NCI-H2029 treated with DMSO at 0.1 percent for 48 hours (cell line): ENCODE data around the gene COX14.
A peak's percentile ranks its signal among the peaks of the same experiment; 100 is the strongest.
"Not testable (repeated sequence)": the region's sequence is repeated elsewhere in the genome, so short reads cannot be mapped to it uniquely, and the experiment has no call there.

Source experiments
- DNase-seq: peaks from one replicate; lab custom pipeline; 2025; lab: John Stamatoyannopoulos, UW

The COX14 gene

DNA sequence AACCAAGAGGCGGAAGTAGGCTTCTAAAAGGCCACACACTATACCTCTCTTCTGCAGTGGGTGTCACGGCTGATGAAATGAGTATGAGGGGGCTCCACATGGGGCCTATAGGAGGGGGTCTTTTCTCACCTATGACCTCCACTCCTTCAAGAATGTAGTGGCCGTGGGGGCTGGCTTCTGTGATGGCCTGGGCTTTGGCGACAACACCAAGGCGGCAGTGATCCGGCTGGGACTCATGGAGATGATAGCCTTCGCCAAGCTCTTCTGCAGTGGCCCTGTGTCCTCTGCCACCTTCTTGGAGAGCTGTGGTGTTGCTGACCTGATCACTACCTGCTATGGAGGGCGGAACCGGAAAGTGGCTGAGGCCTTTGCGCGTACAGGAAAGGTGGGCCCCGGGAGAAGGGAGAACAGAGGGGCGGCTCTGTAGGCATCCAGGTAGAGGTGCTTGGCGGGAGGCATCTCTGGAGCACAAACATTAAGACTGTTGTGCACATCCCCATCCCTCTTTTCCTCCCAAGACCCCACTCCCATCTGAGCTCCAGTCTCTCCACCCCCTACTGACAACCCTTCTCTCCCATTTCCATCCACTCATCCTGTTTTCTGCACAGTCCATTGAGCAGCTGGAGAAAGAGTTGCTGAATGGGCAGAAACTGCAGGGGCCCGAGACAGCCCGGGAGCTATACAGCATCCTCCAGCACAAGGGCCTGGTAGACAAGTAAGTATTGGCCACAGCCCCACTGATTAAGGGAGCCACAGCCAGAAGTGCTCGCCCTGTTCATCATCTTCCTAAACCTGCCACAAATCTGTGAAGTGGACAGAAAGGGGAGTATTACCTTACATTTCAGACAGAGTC lies 4.4 kb upstream of the COX14 start:
- DNase-seq, result no peak

DNA sequence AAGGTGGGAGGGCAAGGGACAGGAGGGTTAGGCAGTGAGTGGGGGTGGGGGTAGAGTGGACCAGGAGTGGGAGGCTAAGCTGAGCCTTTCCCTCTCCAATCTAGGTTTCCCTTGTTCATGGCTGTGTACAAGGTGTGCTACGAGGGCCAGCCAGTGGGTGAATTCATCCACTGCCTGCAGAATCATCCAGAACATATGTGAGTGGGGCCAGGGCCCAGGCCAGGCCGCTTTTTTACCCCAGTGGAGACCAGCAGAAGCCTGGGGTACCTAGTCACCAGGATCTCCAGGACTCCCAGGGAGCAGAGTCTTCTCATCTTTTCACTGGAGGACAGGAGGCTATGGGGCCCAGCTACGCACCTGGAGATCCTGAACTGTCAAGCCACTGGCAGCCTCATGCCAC lies 2.7 kb upstream of the COX14 start:
- DNase-seq, result no peak

DNA sequence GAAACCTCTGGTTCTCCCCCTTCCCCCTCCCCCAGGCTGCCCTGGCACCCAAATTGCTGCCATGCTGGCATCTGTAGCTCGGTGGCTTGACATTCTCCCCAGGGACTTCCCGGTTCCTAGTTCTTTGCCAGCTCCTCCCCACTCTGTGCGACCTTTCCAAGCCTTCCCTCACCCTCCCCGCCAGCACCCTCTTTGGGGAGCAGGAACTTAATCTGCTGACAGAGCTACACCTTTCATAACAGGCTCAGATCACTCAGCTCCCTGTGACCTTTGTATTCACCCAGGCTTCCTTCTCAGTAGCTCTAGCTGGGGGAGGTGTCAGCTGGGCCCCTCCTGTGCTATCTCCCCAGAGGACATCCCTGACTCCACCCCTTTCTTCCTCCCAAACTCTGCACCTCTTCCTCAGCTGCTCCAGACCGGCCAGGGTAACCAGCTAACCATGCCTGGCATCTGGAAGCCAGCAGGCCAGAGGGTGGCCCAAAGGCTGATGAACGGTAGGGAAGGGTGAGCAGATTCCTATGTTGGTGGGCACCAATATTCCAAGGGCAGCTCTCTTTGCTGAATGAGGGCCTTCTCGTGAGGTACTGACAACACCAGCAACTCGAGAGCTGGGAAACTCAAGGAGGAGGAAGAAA lies 1.8 kb upstream of the COX14 start:
- no peak for DNase-seq

DNA sequence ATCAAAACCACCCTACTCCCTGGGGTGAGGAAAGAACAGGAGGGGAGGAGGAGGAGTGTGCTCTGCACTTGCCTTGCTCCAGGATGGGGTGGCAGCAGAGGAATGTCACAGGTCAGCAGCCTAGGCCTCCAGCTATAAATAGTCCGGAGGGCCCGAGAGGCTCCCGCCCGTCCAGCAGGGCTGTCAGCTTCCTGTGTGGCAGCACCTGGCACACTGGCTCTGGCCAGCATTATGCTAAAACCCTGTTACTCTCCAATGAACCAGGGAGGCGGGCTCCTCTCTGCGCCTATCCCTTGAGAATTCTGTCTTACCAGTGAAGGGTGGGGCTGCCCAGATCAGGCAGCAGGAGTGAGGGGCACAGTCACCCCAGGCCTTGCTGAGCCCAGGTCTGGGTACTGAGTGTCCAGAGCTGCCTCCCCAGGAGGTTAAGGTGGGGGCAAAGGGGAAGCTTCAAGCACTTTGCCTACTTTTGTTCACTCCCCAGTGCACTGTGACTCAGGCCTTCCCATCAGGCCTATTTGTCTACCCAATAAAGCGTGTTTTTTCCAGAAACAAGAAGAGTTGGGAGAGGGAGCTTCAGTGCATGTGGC lies 1.2 kb upstream of the COX14 start:
- DNase-seq, result no peak

DNA sequence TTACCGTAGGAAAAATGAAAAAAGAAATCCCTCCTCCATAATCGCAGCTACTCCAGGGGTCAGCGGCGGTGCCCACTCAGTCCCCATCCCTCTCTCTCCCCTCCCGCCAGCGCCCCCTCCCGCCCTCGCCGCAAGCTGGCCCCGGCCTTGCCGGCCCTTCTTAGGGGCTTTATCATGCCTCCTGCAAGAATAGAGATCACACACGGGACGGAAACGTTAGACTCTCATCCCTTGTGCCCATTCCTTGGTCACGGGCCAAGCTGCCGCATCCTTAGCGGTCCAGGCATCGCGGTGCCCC lies 692 bp upstream of the COX14 start:
- DNase-seq, result no peak

DNA sequence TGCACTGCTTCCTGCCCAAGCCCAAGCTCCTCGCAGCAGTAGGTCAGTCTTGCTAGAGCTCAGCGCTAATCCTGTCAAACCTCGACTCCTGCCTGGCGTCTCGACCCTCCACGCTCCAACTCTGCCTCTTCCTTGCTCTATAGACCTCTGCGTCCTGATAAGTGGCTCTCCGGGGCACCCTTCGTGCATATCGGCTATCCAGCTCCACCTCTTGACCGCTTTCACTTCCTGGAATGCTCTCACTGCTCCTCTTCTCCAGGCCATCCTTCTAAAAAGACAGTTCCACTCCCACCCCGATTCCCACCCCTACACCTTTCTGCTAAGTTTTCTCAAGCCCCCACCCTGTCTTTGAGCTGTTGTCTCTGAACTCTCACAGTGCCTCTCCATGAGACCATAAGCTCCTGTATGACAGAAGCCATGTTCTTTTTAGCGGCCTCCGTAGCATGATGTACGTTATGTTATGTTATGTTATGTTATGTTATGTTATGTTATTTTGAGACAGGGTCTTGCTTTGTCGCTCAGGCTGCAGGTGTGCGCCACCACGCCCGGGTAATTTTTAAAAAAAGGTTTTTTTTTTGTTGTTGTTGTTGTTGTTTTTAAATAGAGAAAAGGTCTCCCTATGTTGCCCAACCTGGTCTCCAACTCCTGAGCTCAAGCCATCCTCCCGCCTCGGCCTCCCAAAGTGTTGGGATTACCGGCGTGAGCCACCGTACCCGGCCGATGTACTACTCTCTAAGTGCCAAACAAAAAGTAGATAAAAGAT lies 601 bp downstream of the COX14 start:
- peak; percentile 36 for DNase-seq

DNA sequence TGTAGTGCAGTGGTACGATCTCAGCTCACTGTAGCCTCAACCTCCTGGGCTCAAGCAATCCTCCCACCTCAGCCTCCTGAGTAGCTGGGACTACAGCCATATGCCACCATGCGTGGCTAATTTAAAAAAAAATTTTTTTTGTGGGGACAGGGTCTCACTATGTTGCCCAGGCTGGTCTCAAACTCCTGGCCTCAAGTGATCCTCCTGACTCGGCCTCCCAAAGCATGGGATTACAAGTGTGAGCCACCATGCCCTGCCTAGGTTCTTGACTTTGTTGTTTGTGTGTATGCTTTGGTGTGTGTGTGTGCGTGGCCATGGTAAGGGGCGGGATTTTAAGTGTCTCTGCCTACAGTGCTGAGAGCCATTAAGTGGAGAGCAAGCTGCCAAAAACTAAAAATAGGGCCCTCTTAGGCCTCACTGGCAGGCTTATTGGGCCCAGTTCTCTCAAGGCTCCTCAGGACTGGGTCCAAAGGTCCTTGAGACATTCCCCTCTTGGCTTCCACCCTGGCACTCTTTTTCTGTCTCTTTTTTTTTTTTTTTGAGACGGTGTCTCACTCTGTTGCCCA lies 5.1 kb downstream of the COX14 start:
- peak; percentile 58 for DNase-seq

DNA sequence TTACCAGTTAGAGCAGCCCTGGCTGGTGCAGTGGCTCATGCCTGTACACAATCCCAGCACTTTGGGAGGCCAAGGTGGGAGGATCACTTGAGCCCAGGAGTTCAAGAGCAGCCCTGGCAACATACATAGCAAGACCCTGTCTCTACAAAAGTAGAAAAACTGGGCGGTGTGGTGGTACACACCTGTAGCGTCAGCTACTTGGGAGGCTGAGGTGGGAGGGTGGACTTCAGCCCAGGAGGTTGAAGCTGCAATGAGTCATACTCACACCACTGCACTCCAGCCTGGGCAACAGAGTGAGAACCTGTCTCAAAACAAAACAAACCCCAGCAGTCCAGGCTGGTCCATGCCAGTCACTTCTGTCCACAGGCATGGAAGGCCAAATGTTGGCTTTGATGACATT lies 7.4 kb downstream of the COX14 start:
- DNase-seq, result no peak

DNA sequence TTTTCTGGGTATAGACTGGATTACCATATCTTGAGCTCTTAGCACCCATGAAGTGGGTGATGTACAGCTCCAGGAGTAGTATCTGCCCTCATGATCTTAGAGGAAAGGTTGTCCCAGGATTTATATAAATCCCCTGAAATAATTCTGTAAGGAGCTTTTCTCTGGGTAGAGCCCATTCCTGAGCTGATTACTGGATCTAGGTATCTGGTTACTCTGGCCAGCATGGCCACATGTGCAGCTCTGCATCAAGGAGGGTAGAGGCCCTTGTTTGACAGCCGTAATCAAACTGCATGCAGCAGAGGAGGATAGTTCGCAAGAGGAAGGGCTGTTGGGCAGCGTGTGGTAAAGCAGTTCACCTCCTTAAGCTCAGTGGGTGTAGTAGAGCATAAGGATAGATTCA lies 8.5 kb downstream of the COX14 start:
- DNase-seq, result no peak

DNA sequence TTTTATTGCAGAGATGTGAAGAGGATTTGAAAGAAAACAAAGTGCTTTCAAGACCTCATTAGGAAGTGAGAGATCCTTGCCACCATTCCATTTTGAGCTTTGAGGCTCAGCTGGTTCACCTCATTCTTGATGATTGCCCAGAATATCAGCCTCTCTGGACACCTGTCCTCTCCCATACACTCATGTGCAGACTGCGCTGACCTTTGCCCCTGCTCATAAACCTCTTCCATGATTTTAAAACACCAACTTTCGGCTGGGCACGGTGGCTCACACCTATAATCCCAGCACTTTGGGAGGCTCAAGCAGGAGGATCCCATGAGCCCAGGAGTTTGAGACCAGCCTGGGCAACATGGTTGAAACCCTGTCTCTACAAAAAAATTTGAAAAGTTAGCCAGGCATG lies 8.9 kb downstream of the COX14 start:
- DNase-seq, result no peak

DNA sequence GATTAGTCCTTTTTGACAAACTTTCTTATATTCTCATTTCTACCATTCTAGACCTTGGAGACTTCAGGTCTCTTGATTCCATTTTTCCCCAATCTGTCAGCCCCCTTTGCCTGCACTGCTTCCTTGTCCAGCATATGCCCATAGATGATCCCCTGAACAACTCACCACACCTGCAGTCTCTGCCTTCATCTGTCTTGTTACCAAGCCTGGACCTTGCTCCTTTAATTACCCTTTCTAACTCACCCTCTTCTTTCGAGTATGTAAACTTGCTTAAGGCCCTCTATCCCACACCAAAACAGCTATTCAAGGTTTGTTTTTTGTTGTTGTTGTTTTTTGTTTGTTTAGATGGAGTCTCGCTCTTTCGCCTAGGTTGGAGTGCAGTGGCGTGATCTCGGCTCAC lies 9.6 kb downstream of the COX14 start:
- DNase-seq, result no peak

DNA sequence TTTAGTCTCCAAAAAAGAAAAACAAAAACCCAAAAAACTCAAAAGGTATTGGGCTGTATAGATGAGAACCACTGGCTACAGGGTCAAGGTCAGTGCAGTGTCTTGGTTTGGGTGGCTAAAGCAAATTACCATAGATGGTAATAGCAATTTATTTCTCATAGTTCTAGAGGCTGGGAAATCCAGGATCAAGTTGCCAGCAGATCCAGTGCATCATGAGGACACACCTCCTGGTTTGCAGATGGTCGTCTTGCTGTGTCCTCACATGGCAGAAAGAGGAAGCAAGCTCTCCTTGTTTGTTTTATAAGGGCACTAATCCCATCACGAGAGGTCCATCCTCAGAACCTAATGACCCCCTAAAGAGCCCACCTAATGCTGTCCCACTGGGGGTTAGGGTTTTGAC lies 11.2 kb downstream of the COX14 start:
- DNase-seq, result no peak

DNA sequence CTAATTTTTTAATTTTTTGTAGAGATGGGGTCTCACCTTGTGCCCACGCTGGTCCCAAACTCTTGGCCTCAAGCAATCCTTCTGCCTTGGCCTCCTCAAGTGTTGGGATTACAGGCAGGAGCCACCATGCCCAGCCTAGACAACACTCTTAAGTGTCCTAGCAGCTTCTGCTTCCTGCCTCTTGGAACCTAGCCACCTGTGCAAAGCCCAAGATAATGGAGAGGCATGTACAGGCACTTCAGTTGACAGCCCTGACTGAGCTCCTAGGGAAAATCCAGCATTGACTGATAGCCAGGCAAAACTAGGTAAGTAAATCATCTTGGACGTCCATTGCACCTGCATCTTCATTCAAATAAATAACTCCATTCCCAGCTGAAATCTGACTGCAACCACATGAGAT lies 15.5 kb downstream of the COX14 start:
- peak; percentile 86 for DNase-seq

DNA sequence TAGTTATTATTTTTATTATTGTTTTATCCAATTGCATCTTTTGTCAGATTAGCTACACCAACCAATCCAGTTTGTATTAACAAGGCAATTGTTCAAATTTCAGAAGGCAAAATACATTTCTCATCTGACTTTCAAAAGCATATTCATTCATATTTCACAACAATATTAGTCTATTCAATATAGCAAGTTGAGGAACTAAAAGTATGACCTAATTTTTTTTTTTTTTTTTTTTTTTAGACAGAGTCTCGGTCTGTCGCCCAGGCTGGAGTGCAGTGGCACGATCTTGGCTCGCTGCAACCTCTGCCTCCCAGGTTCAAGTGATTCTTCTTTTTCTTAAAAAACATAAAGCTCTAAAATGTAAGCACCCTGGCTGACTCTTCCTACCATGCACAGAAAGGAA lies 17.3 kb downstream of the COX14 start:
- DNase-seq, result no peak

DNA sequence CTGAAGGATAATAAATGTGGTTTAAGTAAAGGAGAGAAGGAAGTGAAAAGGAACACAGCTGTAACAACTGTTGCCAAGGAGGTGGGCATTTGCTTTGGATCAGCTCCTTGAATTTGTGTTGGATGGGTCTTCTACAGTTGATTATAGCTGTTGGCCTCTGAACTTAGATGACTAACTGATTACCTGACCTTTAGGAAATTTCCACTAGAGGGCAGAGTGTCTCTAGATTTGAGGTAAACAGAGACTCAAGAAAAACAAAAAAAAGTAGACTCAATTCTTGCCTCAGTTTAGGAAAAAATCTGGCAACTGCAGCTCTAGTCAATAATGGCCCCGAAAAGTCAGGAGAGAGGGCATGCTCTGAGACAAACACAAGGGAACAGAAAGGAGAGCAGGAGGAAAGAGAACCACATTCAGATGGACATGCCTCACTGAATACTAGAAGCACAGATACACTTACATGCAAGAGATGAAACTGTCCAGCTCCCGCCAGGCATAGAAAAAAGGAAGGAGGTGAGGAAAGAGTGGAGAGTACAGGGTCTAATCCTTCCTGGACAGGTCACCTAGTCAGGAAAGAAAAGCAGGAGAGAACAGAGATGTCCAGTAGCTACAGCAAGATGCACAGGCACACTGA lies 20.6 kb downstream of the COX14 start:
- no peak for DNase-seq

DNA sequence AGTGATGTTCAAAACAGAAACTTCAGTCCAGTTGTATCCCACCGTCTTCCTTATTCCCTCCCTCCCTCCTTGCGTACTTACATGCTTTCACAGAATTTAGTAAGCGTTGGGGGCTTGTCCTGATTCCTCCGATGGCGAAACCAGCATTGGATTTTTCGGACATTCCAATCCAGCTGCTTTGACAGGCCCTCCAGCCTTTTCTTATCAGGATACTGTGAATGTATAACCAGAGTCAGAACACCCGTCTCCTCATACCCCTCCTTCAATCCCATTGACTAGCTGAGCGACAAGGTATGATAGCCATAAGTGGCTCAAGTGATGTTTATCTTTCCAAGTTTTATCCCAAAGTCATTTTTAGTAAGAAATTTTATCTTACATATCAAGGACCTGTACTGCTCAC lies 31.0 kb downstream of the COX14 start:
- no peak for DNase-seq

DNA sequence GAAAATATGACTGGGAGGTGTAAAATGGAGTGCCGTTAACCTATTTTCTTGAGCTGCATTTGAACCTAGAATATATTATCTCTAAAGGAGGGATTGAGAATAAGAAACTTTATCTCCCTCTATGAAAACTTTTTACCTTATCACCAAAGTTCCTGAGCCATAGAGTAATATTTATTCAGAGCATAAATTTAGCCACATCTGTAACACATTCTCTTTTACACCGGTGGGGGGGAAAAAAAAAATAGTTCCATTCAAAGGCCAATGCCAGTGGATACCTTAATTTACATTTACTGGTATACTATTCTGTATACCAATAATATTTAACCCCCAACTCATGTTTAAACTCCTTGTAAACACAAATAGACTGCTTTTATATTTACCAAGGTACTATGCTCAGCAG lies 33.4 kb downstream of the COX14 start:
- DNase-seq, result no peak

DNA sequence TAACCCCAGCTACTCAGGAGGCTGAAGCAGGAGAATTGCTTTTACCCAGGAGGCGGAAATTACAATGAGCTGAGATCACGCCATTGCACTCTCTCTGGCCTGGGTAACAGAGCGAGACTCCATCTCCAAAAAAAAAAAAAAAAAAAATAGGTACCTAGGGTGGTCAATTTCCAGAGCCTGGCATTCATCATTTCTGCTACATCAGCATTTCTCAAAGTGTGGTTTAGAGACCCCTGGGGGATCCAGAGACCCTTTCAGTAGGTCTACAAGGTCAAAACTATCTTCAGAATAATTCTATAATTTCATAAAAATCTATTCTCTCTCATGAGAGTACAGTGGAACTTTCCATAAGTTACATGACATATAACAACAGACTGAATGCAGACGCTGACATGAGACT lies 35.2 kb downstream of the COX14 start:
- no peak for DNase-seq

DNA sequence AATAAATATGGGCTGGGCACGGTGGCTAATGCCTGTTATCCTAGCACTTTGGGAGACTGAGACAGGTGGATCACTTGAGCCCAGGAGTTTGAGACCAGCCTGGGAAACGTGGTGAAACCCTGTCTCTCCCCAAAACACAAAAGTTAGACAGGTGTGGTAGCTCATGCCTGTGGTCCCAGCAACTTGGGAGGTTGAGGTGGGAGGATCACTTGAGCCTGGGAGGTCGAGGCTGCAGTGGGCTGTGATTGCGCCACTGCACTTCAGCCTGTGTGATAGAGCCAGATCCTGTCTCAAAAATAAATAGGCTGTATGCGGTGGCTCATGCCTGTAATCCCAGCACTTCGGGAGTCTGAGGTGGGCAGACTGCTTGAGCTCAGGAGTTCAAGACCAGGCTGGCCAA lies 36.0 kb downstream of the COX14 start:
- DNase-seq, result not testable (repeated sequence)

DNA sequence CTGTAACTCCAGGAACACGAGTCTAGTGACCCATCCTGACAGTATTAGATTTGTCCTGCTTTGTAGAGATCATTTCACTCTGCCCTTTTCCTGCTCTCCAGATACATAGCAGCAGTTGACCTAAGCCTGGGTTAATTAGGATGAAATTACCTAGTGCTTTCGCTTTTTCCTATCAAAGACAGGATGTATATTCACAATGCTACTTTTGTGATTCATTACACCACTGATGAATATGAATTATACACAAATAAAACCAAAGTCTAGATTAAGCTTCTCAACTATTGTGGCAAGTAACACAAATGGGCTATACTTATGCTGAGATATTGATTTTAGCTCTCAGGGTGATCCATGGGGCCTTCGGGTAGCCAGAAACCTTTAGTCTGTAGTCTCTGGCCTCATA lies 37.3 kb downstream of the COX14 start:
- no peak for DNase-seq

DNA sequence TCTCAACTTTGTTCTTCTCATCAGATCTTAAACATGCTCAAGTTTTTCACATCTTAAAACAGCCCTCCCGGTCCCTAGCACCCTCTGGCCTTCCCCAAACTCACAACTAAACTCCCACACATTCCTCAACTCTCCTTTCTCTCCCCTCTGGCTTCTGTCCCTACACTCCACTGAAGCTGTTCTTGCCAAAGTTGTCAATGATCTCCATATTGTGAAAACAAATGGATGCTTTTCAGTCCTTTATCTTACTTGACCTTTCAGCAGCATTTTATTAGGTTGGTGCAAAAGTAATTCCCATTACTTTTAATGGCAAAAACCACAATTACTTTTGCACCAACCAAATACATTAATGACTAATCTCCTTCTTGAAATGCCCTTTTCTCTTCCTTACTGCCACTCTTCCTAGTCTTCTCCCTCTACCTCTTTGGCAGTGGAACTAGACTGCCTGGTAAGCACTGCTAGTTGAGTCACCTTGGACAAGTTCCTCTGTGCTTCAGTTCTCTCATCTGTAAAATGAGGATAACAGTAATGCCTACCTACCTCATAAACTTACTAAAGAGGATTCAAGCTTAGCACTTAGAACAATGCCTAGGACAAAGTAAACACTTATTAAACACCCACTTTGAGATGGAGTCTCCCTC lies 39.1 kb downstream of the COX14 start:
- no peak for DNase-seq

DNA sequence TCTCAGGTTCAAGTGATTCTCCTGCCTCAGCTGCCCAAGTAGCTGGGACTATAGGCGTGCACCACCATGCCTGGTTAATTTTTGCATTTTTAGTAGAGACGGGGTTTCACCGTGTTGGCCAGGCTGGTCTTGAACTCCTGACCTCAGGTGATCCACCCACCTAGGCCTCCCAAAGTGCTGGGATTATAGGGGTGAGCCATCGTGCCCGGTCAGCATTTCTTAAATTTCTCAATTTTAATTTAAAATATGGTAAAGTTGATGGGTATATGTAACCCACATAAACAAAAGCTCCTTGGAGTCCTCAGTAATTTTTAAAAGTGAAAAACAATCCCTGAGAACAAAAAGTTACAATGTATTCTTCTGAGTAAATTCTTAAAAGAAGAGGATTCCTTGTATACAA lies 42.9 kb downstream of the COX14 start:
- DNase-seq, result not testable (repeated sequence)
